Medulla oblongata (tissue), 1 donor: ENCODE results near the gene UBR4.

Experiments used
- DNase-seq: peaks from one replicate; pipeline ENCODE4 v3.0.0-alpha.2; 2015; ENCODE audit errors: extremely low spot score

The UBR4 gene

GRCh38 chr1:19140465-19140864 lies 69.6 kb downstream of the UBR4 start:
- no peak for DNase-seq

- DNase-seq, result peak; percentile 41
These were observed 70.4 kb downstream of the UBR4 start for GRCh38 chr1:19139711-19140110.

- DNase-seq, result no peak
These were observed 71.0 kb downstream of the UBR4 start for GRCh38 chr1:19138958-19139581.

GRCh38 chr1:19138331-19138730 lies 71.7 kb downstream of the UBR4 start:
- DNase-seq, result no peak

GRCh38 chr1:19137158-19137557 lies 72.9 kb downstream of the UBR4 start:
- DNase-seq, result no peak

- DNase-seq, result no peak
These were observed 76.7 kb downstream of the UBR4 start for GRCh38 chr1:19133360-19133759.

- DNase-seq, result no peak
These were observed 79.6 kb downstream of the UBR4 start for GRCh38 chr1:19130468-19130867.

- no peak for DNase-seq
These were observed 81.0 kb downstream of the UBR4 start for GRCh38 chr1:19128968-19129514.

GRCh38 chr1:19124273-19124672 lies 85.8 kb downstream of the UBR4 start:
- DNase-seq, result no peak

GRCh38 chr1:19123837-19124236 lies 86.2 kb downstream of the UBR4 start:
- peak; percentile 54 for DNase-seq

GRCh38 chr1:19122668-19123067 lies 87.4 kb downstream of the UBR4 start:
- DNase-seq, result no peak

- DNase-seq, result no peak
These were observed 88.9 kb downstream of the UBR4 start for GRCh38 chr1:19121192-19121591.

GRCh38 chr1:19120070-19120469 lies 90.0 kb downstream of the UBR4 start:
- no peak for DNase-seq

GRCh38 chr1:19115082-19115808 lies 94.8 kb downstream of the UBR4 start:
- DNase-seq, result no peak

GRCh38 chr1:19113697-19114092 lies 96.4 kb downstream of the UBR4 start:
- DNase-seq, result no peak

- no peak for DNase-seq
These were observed 97.0 kb downstream of the UBR4 start for GRCh38 chr1:19112891-19113696.

GRCh38 chr1:19110257-19110927 lies 99.7 kb downstream of the UBR4 start:
- DNase-seq, result no peak

- no peak for DNase-seq
These were observed 100.5 kb downstream of the UBR4 start for GRCh38 chr1:19109545-19109944.

- DNase-seq, result no peak
These were observed 108.8 kb downstream of the UBR4 start for GRCh38 chr1:19101244-19101643.

GRCh38 chr1:19100028-19100427 lies 110.0 kb downstream of the UBR4 start:
- no peak for DNase-seq

- DNase-seq, result no peak
These were observed 113.1 kb downstream of the UBR4 start for GRCh38 chr1:19096990-19097389.
